K562 (cell line): ENCODE measurements around the gene ZNF582. TPM values are rescaled to one million over a fixed set of nuclear protein-coding genes. Genes with fewer than 3 reads are reported as not detected.

Experiments used
- BRD4 ChIP-seq: fragments of 200-600 bp; sonication (generic); IDR thresholded peaks from 2 replicates; pipeline ENCODE4 v1.6.1; 2017; ENCODE audit warnings: inconsistent platforms
- CCNT2 ChIP-seq: IDR thresholded peaks from 2 replicates; pipeline ENCODE4 v1.6.1; 2011; ENCODE audit warnings: borderline replicate concordance, low read depth, mild to moderate bottlenecking, moderate library complexity, mixed read lengths, low read length; ENCODE audit not compliant: insufficient read length; ENCODE audit errors: extremely low read depth
- FOSL1 ChIP-seq: fragments of 200-800 bp; sonication (Bioruptor generic); conservative IDR thresholded peaks from 2 replicates; pipeline ENCODE4 v1.6.1; 2016; ENCODE audit warnings: missing genetic modification characterization, missing compliant biosample characterization
- GTF3C2 ChIP-seq: IDR thresholded peaks from 3 replicates; pipeline ENCODE4 v1.6.1; 2011; ENCODE audit warnings: borderline replicate concordance, mild to moderate bottlenecking, moderate library complexity; ENCODE audit not compliant: insufficient read length; ENCODE audit errors: extremely low read depth
- KLF13 ChIP-seq: fragments of 450-650 bp; IDR thresholded peaks from 2 replicates; pipeline ENCODE4 v1.6.1; 2016; ENCODE audit warnings: missing genetic modification characterization, low read depth, mild to moderate bottlenecking, missing compliant biosample characterization, moderate library complexity, borderline replicate concordance
- POLR2AphosphoS5 ChIP-seq: IDR thresholded peaks from 2 replicates; pipeline ENCODE4 v1.6.1; 2011; ENCODE audit warnings: mild to moderate bottlenecking, low read depth, low read length, moderate library complexity; ENCODE audit not compliant: control insufficient read depth, insufficient read depth
- POU5F1 ChIP-seq: fragments of 150-350 bp; IDR thresholded peaks from 2 replicates; pipeline ENCODE4 v1.6.1; 2014; ENCODE audit warnings: borderline replicate concordance, low read length, low read depth, mild to moderate bottlenecking; ENCODE audit not compliant: partially characterized antibody
- RNF219 ChIP-seq: fragments of 250-450 bp; sonication (Bioruptor Pico); IDR thresholded peaks from 2 replicates; pipeline ENCODE4 v1.5.0; 2022; ENCODE audit warnings: mild to moderate bottlenecking
- SETDB1 ChIP-seq: IDR thresholded peaks from one replicate; pipeline ENCODE4 v1.6.1; 2012; ENCODE audit warnings: low read length, control low read depth, inconsistent platforms
- SIN3A ChIP-seq, 2 experiments: fragments of 150-350 bp in 1 of 2; IDR thresholded peaks; 2 replicates each; pipeline ENCODE4 v1.6.1; 2011 to 2016; ENCODE audit warnings: borderline replicate concordance in 2 of 2, low read depth in 2 of 2, low read length in 2 of 2, mild to moderate bottlenecking in 2 of 2, moderate library complexity in 2 of 2; ENCODE audit not compliant: control insufficient read depth in 1 of 2
- TEAD1 ChIP-seq, 2 experiments: fragments of 450-650 bp in 1 of 2; sonication (generic) in 1 of 2; formaldehyde crosslinking; IDR thresholded peaks; 2 replicates each; pipeline versions ENCODE4 v1.4.0 to v1.8.0; 2020 to 2022; ENCODE audit warnings: mild to moderate bottlenecking in 2 of 2, missing genetic modification reagents in 1 of 2
- THAP12 ChIP-seq: fragments of 250-450 bp; sonication (Bioruptor Pico); IDR thresholded peaks from 2 replicates; pipeline ENCODE4 v1.9.0; 2021; ENCODE audit warnings: mild to moderate bottlenecking, inconsistent platforms
- ZBTB12 ChIP-seq: fragments of 250-450 bp; sonication (Bioruptor Pico); IDR thresholded peaks from 2 replicates; pipeline ENCODE4 v1.4.0; 2020
- ZBTB9 ChIP-seq: fragments of 450-650 bp; formaldehyde crosslinking; IDR thresholded peaks from 2 replicates; pipeline ENCODE4 v1.4.0; 2020; ENCODE audit warnings: mild to moderate bottlenecking, moderate library complexity
- polyA plus RNA-seq, 8 experiments: library from polyadenylated mRNA; depleted of rRNA in 4 of 8; stranded (reverse) in 5 of 8; unstranded in 3 of 8; fragments of >200 nt; fragmentation: Nextera tagmentation in 2 of 8; fragmentation: Illumina TruSeq in 1 of 8; extraction: Ambion mirVana in 2 of 8; extraction: Trizol in 1 of 8; gene quantifications; 2 replicates each; pipeline versions ENCODE4 v1.2.1 to v1.2.3, GENCODE V29; 2011 to 2014; ENCODE audit warnings: inconsistent platforms in 1 of 8, missing spikeins in 1 of 8
- total RNA-seq, 7 experiments: library from RNA; depleted of rRNA in 6 of 7; stranded (reverse); fragments of >200 nt in 6 of 7; fragmentation: Illumina TruSeq in 2 of 7; extraction: Trizol in 2 of 7; gene quantifications; 2 replicates each; pipeline versions ENCODE4 v1.2.1 to v1.2.3, GENCODE V29; 2011 to 2021; ENCODE audit warnings: low replicate concordance in 1 of 7

The ZNF582 gene
- total and polyA plus RNA-seq, 9 of the 15 experiments (the other 6 are each of a cell fraction or from before 2014, with no cell fraction given) = 0.72 to 3.3 (median 1.6) TPM

GRCh38 chr19:56367829-56368711 is 25.3 kb downstream of the ZNF582 start (continued):
- TF ChIP-seq KLF13 (0 out of 2 replicates have a peak, but pooled peaks have one; percentile 50), THAP12 (CRISPR knock-in tag) (no peak), RNF219 (no peak), FOSL1 (tag) (no peak), POLR2AphosphoS5 (peak; percentile 70; the same call in 1 of the 2 replicates), SETDB1 (no peak), ZBTB12 (CRISPR knock-in tag) (0 out of 2 replicates have a peak, but pooled peaks have one; percentile 23), POU5F1 (no peak), SIN3A (IDR thresholded peaks at IDR 0.05; ENCODE audit: borderline replicate concordance in 2 of 2, control insufficient read depth in 1 of 2, low read depth in 2 of 2, low read length in 2 of 2) (peak in 1 of 2 experiments; percentile 43; a peak in 1 of 4 replicates), TEAD1 (CRISPR knock-in tag; IDR thresholded peaks at IDR 0.05) (peak in 1 of 2 experiments; percentile 88; a peak in 1 of 4 replicates), BRD4 (no peak), ZBTB9 (CRISPR knock-in tag) (no peak), GTF3C2 (no peak), CCNT2 (no peak)
